Ovary (tissue), 9 donors: Measurements from ENCODE around the gene PEX14. TPM values are rescaled to one million over a fixed set of nuclear protein-coding genes. Genes with fewer than 3 reads are reported as not detected.

ENCODE experiments used
- DNase-seq, 5 donors: peaks; one replicate each; pipeline ENCODE4 v3.0.0-alpha.2; 2019 to 2020
- H3K27ac ChIP-seq, 2 donors: fragments of 200-600 bp; one replicate each; pipeline versions ENCODE4 v1.5.1 to v1.8.0; 2019 to 2022
- H3K27me3 ChIP-seq: fragments of 200-600 bp; one replicate; pipeline ENCODE4 v1.8.0; 2022
- H3K36me3 ChIP-seq: fragments of 200-600 bp; sonication (generic); one replicate; pipeline ENCODE4 v1.5.1; 2019
- H3K4me1 ChIP-seq: one replicate; pipeline ENCODE4 v1.8.1; 2013; ENCODE audit warnings: mild to moderate bottlenecking, moderate library complexity; ENCODE audit not compliant: insufficient read depth
- H3K4me3 ChIP-seq: fragments of 200-600 bp; sonication (generic); one replicate; pipeline ENCODE4 v1.5.1; 2017
- H3K9me3 ChIP-seq, 2 donors: fragments of 200-600 bp in 1 of 2; sonication (generic) in 1 of 2; one replicate each; pipeline versions ENCODE4 v1.5.1 to v1.8.1; 2013 to 2019; ENCODE audit warnings: mild to moderate bottlenecking in 1 of 2, moderate library complexity in 1 of 2
- EP300 ChIP-seq: sonication (generic); formaldehyde crosslinking; IDR thresholded peaks from one replicate; pipeline ENCODE4 v1.6.1; 2017; ENCODE audit warnings: antibody characterized with exemption
- POLR2A ChIP-seq: fragments of 450-650 bp; IDR thresholded peaks from one replicate; pipeline ENCODE4 v1.6.1; 2017; ENCODE audit warnings: antibody characterized with exemption, mild to moderate bottlenecking, moderate library complexity
- WGBS, 3 donors: extraction: QIAGEN DNeasy Blood & Tissue Kit in 1 of 3; methylation state at CpG; one replicate each; pipeline versions ENCODE4 v1.1.5 to v1.1.7; 2013 to 2017; 5-methylcytosine and 5-hydroxymethylcytosine counted together
- intact Hi-C, 4 donors: fragments of 100-400 bp; cut with DNase I; formaldehyde crosslinking; loops; one replicate each; pipeline versions ENCODE4 v1.11.0 to v1.15.1; 2022 to 2023
- polyA plus RNA-seq, 2 donors: library from polyadenylated mRNA; stranded (reverse); fragments of 200-250 nt in 1 of 2; fragments of 350-450 nt in 1 of 2; fragmentation: Illumina TruSeq in 1 of 2; extraction: RNeasy Lipid Tissue Mini Kit (QIAGEN cat#74804) in 1 of 2; gene quantifications; one replicate each; pipeline ENCODE4 v1.2.3, GENCODE V29; 2013 to 2014
- total RNA-seq, 7 donors: library from RNA; depleted of rRNA in 2 of 7; stranded (reverse); fragments of >200 nt in 2 of 7; fragmentation: NEBNext Ultra II Directional in 3 of 7; extraction: Animal tissue kit (Norgen Biotek cat#: 25700) in 3 of 7; gene quantifications; one replicate each; pipeline versions ENCODE4 v1.1.0 to v1.2.4, GENCODE V29; 2016 to 2023
- TF ChIP-seq, protein P1 (sequence below), 3 donors: fragments of 450-650 bp in 2 of 3; fragments of 200-600 bp in 1 of 3; IDR thresholded peaks; one replicate each; pipeline versions ENCODE4 v1.5.1 to v1.8.0; 2016 to 2022; ENCODE audit warnings: antibody characterized with exemption in 3 of 3, mild to moderate bottlenecking in 1 of 3
- donor health status: DM: no; HTN: no; CAD: no; lungs with moderate emphysema.
- donor health status: DM: no; HTN: no; CAD: no.
- donor health status: Bipolar disorder and iron deficiency.
- donor health status: DM: yes; HTN: yes; CAD: no.
- donor health status: DM: no; HTN: no; CAD: no.
- donor health status: DM: yes; HTN: yes; CAD: no.

Gene PEX14
- total and polyA plus RNA-seq, 9 donors: 3.3 to 22.9 (median 16.7) TPM

DNA sequence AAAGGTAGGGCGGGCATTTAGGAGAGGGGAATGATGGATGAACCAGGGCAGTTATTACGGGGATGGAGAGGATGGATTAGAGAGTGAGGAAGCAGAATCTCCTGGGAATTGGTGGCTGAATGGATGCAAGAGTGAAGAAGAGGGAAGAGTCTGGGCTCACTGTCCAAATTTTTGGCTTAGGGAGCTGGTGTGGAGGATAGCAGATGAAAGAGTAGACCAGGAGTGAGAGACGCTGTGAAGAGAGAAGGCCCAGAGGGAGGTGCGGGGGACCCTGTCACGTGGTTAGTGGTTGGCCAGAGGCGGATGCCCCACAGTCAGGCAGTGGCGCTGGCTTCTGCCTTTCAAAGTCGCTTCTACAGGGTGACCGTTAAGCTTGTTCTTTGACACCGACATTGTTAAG lies 78.4 kb downstream of the PEX14 start:
- no peaks in the 10 kb centered on the region for H3K9me3 ChIP-seq
- intact Hi-C loops: no loop called here
- H3K27me3 ChIP-seq: no peaks in the 10 kb centered on the region

DNA sequence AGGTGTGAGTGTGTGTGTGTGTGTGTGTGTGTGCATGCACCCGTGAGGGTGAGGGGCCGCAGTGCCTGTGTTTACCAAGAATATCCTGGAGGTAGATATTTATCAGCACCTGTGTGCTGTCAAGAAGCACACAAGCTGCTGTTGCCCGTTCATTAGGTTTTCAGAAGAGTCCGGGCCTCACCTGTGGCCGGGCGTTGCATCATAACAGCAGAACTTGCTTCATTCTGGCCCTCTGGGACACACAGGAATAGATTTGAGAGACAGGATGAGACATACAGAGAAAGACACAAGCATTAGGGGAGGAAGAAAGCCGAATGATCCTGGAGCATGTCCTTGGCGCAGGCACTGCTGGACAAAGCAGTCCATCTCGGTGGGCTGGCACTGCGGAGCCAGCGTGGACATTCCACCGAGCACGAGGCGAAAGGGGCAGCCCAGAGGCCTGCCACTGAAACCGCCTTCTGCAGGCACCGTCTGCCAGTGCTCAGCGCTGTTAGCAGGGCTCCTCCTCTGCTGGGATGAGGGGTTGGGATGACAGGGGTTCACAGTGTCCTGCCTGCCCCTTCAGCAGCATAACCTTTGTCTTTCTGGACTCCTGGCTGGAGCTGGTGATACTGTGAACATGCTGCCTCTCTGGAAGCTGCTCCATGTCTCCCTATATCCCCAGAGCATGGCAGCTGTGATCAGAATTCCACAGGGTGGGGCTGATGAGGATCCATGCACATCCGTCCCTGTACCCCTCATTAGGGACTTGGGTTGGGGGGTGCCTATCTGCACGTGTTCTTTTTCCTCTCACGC lies 81.1 kb downstream of the PEX14 start:
- intact Hi-C loops: no loop called here
- 76 to 83% (median 79%) methylated on average over 20 of the region's 20 CpGs for WGBS, 3 donors
- H3K27ac ChIP-seq: no peak overlapping the region

More for the DNA sequence above, 78.4 kb downstream of the PEX14 start:
- Histone ChIP-seq H3K4me3 (no peak overlapping the region), H3K4me1 (no peaks in the 10 kb centered on the region), H3K36me3 (no peaks in the 10 kb centered on the region), H3K27ac (no peak overlapping the region)
- TF ChIP-seq, protein P1, sequence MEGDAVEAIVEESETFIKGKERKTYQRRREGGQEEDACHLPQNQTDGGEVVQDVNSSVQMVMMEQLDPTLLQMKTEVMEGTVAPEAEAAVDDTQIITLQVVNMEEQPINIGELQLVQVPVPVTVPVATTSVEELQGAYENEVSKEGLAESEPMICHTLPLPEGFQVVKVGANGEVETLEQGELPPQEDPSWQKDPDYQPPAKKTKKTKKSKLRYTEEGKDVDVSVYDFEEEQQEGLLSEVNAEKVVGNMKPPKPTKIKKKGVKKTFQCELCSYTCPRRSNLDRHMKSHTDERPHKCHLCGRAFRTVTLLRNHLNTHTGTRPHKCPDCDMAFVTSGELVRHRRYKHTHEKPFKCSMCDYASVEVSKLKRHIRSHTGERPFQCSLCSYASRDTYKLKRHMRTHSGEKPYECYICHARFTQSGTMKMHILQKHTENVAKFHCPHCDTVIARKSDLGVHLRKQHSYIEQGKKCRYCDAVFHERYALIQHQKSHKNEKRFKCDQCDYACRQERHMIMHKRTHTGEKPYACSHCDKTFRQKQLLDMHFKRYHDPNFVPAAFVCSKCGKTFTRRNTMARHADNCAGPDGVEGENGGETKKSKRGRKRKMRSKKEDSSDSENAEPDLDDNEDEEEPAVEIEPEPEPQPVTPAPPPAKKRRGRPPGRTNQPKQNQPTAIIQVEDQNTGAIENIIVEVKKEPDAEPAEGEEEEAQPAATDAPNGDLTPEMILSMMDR (IDR thresholded peaks at IDR 0.05): no peak
- no peak for TF ChIP-seq POLR2A
- DNase-seq: no peak
- WGBS, 3 donors: 90 to 96% (median 95%) methylated on average over 10 of the region's 10 CpGs

DNA sequence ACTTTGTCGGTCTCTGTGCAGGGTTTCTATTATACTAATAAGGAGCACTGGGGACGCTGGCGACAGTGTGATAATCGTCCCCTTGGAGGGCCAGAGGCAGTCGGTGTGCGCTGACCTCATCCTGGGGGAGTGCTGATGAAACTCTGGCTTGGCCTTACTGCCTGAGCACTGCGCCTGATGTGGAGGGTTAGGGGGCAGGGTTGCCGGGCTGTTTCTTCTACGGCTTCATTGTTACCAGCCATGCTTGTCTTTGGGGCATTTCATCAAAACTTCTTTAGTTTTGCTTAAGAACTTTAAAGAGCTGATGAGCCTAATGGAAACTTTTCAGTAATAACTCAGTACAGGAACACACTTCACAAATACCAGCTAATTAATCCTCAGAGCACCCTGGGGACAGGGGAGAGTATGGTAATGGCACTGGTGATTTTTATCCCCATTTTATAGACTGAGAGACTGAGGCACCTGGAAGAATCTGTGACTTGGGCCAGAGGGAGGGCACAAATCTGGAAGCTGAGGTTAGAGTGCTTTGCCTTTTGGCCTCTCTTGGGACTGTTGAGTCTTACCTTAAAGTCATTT lies 81.8 kb downstream of the PEX14 start:
- intact Hi-C loops: no loop called here
- no peak for DNase-seq
- H3K27me3 ChIP-seq: no peaks in the 10 kb centered on the region
- 82 to 85% (median 84%) methylated on average over 9 of the region's 9 CpGs for WGBS, 3 donors
- no peak for TF ChIP-seq POLR2A
- no peak overlapping the region for H3K4me3 ChIP-seq
- no peaks in the 10 kb centered on the region for H3K36me3 ChIP-seq
- no peak overlapping the region for H3K27ac ChIP-seq
- H3K9me3 ChIP-seq: no peaks in the 10 kb centered on the region
- no peaks in the 10 kb centered on the region for H3K4me1 ChIP-seq

More for the DNA sequence above, 81.1 kb downstream of the PEX14 start:
- H3K36me3 ChIP-seq: no peaks in the 10 kb centered on the region
- no peak for DNase-seq
- no peaks in the 10 kb centered on the region for H3K9me3 ChIP-seq
- H3K27me3 ChIP-seq: no peaks in the 10 kb centered on the region
- TF ChIP-seq EP300: no peak
- TF ChIP-seq POLR2A: no peak
- TF ChIP-seq, protein P1 (IDR thresholded peaks at IDR 0.05): no peak
- no peak overlapping the region for H3K4me3 ChIP-seq
- H3K4me1 ChIP-seq: no peaks in the 10 kb centered on the region

DNA sequence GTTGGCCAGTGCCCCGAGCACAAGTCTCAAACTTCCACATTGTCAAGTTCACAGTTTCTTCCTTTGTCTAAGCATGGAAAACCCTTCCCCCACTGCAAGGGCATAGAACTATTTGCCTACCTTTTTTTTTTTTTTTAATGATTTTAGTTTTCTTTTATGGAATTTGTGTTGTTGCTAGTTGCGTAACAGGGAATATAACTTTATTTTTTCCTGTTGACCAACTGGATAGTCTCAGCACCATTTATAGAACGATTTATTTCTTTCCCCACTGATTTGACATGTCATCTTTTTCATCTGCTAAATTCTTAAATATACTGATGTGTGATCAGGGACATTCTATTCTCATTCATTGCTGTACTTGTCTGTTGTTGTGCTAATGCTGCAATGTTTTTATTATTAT lies 83.0 kb downstream of the PEX14 start:
- no peaks in the 10 kb centered on the region for H3K4me1 ChIP-seq
- WGBS, 3 donors: 65 to 83% (median 71%) methylated on average over 3 of the region's 3 CpGs
- no peak for DNase-seq
- intact Hi-C loops: no loop called here
- H3K27me3 ChIP-seq: no peaks in the 10 kb centered on the region
- H3K9me3 ChIP-seq: no peaks in the 10 kb centered on the region
- no peak overlapping the region for H3K4me3 ChIP-seq
- H3K27ac ChIP-seq: no peak overlapping the region
- H3K36me3 ChIP-seq: no peaks in the 10 kb centered on the region
- TF ChIP-seq, protein P1 (IDR thresholded peaks at IDR 0.05): no peak
- TF ChIP-seq POLR2A: no peak
- TF ChIP-seq EP300: no peak

DNA sequence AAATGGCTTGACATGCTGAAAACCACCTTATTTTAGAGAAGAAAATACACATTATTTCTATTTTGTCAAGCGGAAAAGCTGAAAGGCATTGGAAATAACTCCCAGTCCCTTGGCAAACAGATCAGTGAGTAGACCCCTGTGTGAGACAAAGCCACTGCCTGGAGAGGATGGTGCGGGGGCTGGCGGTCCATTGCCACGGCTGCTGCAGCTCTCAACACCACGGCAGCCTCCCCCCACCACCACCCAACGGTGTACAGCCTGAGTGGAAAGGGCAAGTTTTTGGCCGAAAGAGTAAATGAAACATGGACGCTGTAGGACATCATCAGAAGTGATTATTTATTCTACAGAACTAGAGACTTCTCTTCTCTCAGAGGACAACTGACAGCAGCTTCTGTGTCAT lies 84.6 kb downstream of the PEX14 start:
- DNase-seq: no peak
- H3K27me3 ChIP-seq: no peaks in the 10 kb centered on the region
- no peaks in the 10 kb centered on the region for H3K36me3 ChIP-seq
- 82 to 87% (median 86%) methylated on average over 8 of the region's 8 CpGs for WGBS, 3 donors
- no peaks in the 10 kb centered on the region for H3K4me1 ChIP-seq
- no peak overlapping the region for H3K4me3 ChIP-seq
- H3K27ac ChIP-seq: no peak overlapping the region
- TF ChIP-seq, protein P1 (IDR thresholded peaks at IDR 0.05): no peak
- no peak for TF ChIP-seq EP300
- no peak for TF ChIP-seq POLR2A
- H3K9me3 ChIP-seq: no peaks in the 10 kb centered on the region
- intact Hi-C loops: no loop called here
